Stimulated activated CD4-positive, alpha-beta T cell treated with anti-CD3 and anti-CD28 coated beads, Interleukin-4, amount 100 ng/mL, for 4 hours (primary cell): Measurements from ENCODE around the gene PGAP2.
"Not testable (repeated sequence)": the region's sequence is repeated elsewhere in the genome, so short reads cannot be mapped to it uniquely, and the experiment has no call there.

Experiments used
- DNase-seq, 2 experiments: peaks; one replicate each; pipeline ENCODE4 v3.0.0-alpha.2; 2020

PGAP2 gene

GRCh38 chr11:3808861-3809623, 682 bp downstream of the PGAP2 start:
- peak in 1 of 2 experiments; percentile 37 for DNase-seq

- no peak for DNase-seq
Measured at GRCh38 chr11:3809624-3809928, 1.2 kb downstream of the PGAP2 start.

- no peak for DNase-seq
Measured at GRCh38 chr11:3810446-3810845, 2.1 kb downstream of the PGAP2 start.

DNA sequence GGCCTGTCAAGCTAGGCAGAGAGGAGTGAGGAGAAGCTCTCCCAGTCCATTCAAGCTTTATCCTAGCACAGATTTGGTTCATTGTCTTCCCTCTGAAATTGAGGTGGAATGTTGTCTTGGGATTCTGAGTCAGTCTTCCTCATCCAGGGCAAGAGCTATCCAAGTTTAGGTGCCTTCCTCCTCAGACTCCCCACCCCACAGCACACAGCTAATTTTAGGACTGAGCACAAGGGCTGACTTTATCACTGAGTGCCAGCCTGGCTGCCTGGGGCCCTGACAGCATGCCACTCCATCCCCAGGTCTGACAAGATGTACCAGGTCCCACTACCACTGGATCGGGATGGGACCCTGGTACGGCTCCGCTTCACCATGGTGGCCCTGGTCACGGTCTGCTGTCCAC, 2.6 kb downstream of the PGAP2 start:
- no peak for DNase-seq

DNA sequence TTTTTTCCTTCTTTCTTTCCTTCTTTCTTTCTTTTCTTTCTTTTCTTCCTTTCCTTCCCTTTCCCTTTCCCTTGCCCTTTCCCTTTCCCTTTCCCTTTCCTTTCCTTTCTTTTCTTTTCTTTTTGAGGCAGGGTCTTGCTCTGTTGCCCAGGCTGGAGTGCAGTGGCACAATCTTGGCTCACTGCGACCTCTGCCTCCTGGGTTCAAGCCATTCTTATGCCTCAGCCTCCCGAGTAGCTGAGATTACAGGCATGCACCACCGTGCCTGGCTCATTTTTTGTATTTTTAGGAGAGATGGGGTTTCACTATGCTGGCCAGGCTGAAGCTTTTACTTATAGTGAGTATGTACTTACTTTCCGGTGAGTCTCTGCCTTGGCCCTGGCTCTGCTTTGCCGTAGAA, 6.5 kb downstream of the PGAP2 start:
- DNase-seq = not testable (repeated sequence)

DNA sequence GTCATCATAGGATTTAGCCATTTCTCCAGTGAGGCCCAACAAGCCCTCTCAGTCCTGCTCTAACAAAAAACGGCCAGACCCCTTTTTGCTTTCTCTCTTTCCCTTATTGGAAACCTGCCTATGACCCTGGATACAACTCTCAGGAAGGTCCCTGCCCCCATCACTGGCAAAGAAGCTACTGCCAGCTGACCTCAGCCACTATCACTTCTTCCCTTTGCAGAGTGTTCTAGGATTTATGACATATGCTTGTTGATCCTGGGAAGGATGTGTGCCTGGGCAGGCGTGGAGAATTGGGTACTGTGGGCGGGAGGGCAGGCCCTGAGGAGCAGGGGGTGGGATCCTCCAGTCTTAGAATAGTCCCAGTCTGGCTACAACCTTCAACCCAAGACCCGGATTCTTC, 7.5 kb downstream of the PGAP2 start:
- no peak for DNase-seq

GRCh38 chr11:3816673-3817072, 8.3 kb downstream of the PGAP2 start:
- DNase-seq = no peak

GRCh38 chr11:3817181-3817800, 8.9 kb downstream of the PGAP2 start:
- no peak for DNase-seq

DNA sequence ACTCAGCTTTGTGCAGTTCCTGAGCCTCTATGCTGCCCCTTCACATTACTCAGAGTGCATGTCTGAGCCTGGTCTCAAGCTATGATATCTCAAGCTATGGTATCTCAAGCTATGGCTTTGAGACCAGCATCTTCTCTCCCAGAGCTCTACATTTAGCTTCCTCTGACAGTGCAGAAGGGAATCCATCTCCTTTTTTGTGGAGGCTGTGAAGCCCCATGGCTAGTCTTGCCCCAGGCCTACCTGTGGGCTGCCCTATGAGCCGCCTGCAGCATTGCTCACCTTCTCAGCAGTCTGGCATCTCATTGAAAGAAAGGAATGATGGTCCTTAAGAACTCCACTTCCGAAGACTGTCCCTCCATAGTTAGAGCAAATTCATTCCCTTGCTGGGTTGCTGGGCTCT, 12.6 kb downstream of the PGAP2 start:
- no peak for DNase-seq

DNA sequence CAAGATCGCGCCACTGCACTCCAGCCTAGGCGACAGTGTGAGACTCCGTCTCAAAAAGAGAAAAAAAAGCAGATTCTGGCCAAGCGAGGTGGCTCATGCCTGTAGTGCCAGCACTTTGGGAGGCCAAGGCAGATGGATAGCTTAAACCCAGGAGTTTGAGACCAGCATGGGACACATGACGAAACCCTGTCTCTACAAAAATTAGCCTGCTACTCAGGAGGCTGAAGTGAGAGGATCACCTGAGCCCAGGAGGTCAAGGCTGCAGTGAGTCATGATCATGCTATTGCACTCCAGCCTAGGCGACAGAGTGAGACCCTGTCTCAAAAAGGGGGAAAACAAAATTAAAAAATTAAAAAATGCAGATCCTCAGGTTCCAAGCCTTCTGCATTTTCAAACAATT, 14.0 kb downstream of the PGAP2 start:
- no peak for DNase-seq

GRCh38 chr11:3823303-3823702, 14.9 kb downstream of the PGAP2 start:
- no peak for DNase-seq

DNA sequence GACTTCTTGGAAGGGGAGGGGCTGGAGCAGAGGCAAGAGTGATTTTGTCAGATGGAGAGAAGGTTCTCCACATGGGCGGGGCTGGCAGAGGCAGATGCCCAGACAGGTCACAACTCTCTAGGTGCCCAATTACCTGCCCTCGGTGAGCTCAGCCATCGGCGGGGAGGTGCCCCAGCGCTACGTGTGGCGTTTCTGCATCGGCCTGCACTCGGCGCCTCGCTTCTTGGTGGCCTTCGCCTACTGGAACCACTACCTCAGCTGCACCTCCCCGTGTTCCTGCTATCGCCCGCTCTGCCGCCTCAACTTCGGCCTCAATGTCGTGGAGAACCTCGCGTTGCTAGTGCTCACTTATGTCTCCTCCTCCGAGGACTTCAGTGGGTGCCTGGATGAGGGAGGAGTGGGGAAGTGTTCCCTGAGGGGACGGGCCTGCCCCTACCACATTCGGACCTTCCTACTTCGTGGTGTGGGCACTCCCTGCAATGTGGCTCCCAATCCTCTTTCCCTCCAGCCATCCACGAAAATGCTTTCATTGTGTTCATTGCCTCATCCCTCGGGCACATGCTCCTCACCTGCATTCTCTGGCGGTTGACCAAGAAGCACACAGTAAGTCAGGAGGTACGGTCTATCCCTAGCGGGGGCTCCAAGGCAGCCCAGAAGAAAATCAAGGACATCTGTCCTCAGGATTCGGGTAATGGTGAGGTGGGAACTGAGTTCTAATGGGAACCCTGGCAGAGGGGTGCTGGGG, 15.6 kb downstream of the PGAP2 start:
- no peak for DNase-seq

- peak; percentile 74 to 81 for DNase-seq
Measured at GRCh38 chr11:3824714-3825472, 16.5 kb downstream of the PGAP2 start.

GRCh38 chr11:3825473-3826154, 17.3 kb downstream of the PGAP2 start:
- DNase-seq = no peak

- DNase-seq = no peak
Measured at GRCh38 chr11:3826721-3827120, 18.4 kb downstream of the PGAP2 start.

GRCh38 chr11:3827434-3828186, 19.2 kb downstream of the PGAP2 start:
- no peak for DNase-seq

DNA sequence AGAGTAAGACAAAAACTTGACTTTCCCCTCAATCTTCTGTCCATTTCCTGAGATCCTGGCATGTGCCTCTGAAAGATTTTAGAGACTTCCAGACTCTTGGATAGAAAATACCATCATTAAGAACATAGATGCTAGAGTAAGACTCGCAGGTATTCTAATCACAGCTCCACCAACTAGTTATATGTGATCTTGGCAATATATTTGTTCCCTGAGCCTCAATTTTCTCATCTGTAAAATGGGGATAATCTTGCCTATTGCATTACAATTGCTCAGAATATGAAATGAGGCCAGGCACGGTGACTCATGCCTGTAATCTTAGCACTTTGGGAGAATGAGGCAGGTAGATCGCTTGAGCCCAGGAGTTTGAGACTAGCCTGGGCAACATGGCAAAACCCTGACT, 21.7 kb downstream of the PGAP2 start:
- no peak for DNase-seq

DNA sequence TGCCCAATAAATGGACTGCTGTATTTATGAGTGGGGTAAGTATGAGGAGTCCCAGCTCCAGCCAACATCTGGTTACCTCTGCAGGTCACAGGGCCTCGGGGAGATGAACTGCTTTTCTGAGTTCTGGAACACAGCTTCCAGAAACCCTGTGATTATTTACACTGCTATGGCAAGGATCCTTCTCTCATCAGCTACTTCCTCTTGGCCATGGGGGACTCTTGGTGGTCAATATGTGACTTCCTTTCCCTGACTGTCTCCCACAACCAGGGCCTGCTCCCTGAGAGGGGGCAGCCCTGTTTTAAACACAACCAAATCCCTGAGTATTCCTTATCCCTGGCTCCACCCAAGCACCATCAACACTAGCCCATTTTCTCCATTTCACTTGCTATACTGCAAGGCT, 22.4 kb downstream of the PGAP2 start:
- DNase-seq = no peak

DNA sequence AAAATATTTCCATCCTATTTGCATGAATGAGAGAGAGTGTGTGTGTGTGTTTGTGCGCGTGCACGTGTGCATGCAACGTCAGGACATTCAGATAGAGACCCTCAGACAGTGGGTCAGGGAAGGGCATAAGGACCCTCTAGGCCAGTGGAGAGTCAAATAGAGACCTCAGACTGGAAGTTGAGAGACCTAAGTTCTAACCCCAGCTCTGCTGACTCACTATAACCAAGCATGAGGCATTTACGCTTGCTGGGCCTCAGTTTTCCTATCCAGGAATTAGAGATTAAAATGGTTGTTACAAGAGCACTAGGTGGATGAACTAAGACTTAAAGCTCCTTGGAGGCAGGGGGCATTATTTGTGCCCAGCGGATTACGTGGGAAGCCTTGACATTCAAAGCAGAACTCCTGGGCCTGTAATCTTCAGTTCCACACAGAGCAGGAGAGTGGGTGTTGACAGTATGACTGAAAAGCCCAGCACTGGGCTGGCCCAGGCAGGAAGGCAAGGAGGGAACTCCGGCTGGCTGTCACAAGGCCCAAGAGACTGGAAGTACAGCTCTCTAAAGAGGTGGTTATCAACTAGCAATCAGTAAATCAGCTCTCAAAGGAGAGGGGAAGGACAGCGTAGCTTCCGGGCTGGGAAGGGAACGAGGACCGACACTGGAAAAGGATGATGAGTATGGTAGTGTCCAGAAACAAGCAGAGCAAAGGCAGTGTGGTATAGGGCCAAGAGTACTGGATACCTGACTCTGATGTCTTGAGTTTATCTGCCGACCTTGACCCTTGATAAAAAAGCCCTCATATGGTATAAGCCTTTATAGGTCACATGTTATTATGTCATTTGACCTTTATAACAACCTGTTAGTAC, 23.2 kb downstream of the PGAP2 start:
- DNase-seq = no peak

DNA sequence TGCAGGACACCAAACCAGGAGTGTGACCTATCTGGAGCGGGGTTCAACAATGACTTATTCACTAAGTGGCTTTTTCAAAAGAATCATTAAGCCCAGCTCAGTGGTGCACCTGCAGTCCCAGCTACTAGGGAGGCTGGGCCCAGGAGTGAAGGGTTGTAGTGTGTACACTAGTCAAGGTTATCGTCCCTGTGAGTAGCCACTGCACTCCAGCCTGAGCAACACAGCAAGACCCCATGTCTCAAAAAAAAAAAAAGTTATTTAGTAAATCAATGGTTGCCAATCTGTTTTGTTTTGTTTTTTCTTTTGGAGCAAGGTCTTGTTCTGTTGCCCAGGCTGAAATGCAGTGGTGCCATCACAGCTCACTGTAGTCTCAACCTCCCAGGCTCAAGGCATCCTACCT, 24.5 kb downstream of the PGAP2 start:
- no peak for DNase-seq

GRCh38 chr11:3833449-3833848, 25.1 kb downstream of the PGAP2 start:
- no peak for DNase-seq
